Caco-2 (cell line): ENCODE data around the gene TMEM234. TPM values are rescaled to one million over a fixed set of nuclear protein-coding genes. Genes with fewer than 3 reads are reported as not detected.

Experiments
- BruUV-seq: library from RNA; stranded (reverse); fragments of 400-500 nt; replicated peaks from 2 replicates; lab custom pipeline; 2021; lab: Mats Ljungman, UMichigan
- CTCF ChIA-PET: fragments of 300-600 bp; sonication (Branson Sonifier 250); formaldehyde crosslinking; loops from one replicate; lab custom pipeline; 2022; ENCODE audit warnings: antibody characterized with exemption; lab: Charles Lee
- POLR2A ChIA-PET: fragments of 300-600 bp; sonication (Branson Sonifier 250); formaldehyde crosslinking; loops from one replicate; lab custom pipeline; 2022; ENCODE audit warnings: antibody characterized with exemption; lab: Charles Lee
- DNase-seq, 2 experiments: peaks; one replicate each; pipeline versions ENCODE4 v3.0.0 to v3.0.0-alpha.2; 2020 to 2022
- H3K27me3 ChIP-seq: replicated peaks from 2 replicates; pipeline ENCODE4 v1.6.0; 2011; ENCODE audit warnings: low read length; ENCODE audit not compliant: control insufficient read depth, insufficient read depth
- H3K36me3 ChIP-seq: 2 replicates; pipeline ENCODE4 v1.5.1; 2011; ENCODE audit warnings: low read length; ENCODE audit not compliant: control insufficient read depth, insufficient read depth
- H3K4me1 ChIP-seq: fragments of 250-450 bp; sonication (Bioruptor Pico); 2 replicates; pipeline ENCODE4 v1.5.1; 2020; ENCODE audit warnings: mild to moderate bottlenecking
- H3K4me3 ChIP-seq: 2 replicates; pipeline ENCODE4 v1.5.1; 2011; ENCODE audit warnings: low read depth, mild to moderate bottlenecking, control low read depth, low read length
- H3K9me3 ChIP-seq: fragments of 250-450 bp; sonication (Bioruptor Pico); 2 replicates; pipeline ENCODE4 v1.5.1; 2020; ENCODE audit warnings: mild to moderate bottlenecking, moderate library complexity
- H3K27ac Mint-ChIP-seq: one replicate; pipeline ENCODE4 v1.8.0; 2022; ENCODE audit warnings: mixed read lengths; ENCODE audit not compliant: unreplicated experiment
- H3K27me3 Mint-ChIP-seq: one replicate; pipeline ENCODE4 v1.8.0; 2022; ENCODE audit warnings: mixed read lengths; ENCODE audit not compliant: insufficient read depth, unreplicated experiment
- H3K36me3 Mint-ChIP-seq: one replicate; pipeline ENCODE4 v1.8.0; 2022; ENCODE audit warnings: mild to moderate bottlenecking, mixed read lengths; ENCODE audit not compliant: insufficient read depth, unreplicated experiment
- H3K4me1 Mint-ChIP-seq: one replicate; pipeline ENCODE4 v1.8.0; 2022; ENCODE audit warnings: low read depth, mixed read lengths; ENCODE audit not compliant: unreplicated experiment
- H3K4me3 Mint-ChIP-seq: one replicate; pipeline ENCODE4 v1.8.0; 2022; ENCODE audit warnings: mild to moderate bottlenecking, moderate library complexity, mixed read lengths; ENCODE audit not compliant: unreplicated experiment
- H3K9me3 Mint-ChIP-seq: one replicate; pipeline ENCODE4 v1.8.0; 2022; ENCODE audit warnings: mixed read lengths; ENCODE audit not compliant: unreplicated experiment
- CTCF ChIP-seq, 2 experiments: fragments of 200-600 bp in 1 of 2; IDR thresholded peaks; 1 replicate in 1 of 2; 2 replicates in 1 of 2; pipeline versions ENCODE4 v1.5.1 to v1.8.0; 2011 to 2022; ENCODE audit warnings: antibody characterized with exemption in 1 of 2, control low read depth in 1 of 2, inconsistent platforms in 1 of 2, low read depth in 1 of 2, low read length in 1 of 2, mild to moderate bottlenecking in 1 of 2, moderate library complexity in 1 of 2; ENCODE audit not compliant: insufficient read depth in 1 of 2, severe bottlenecking in 1 of 2, unreplicated experiment in 1 of 2
- intact Hi-C: fragments of 100-400 bp; cut with micrococcal nuclease; formaldehyde crosslinking; loops from one replicate; pipeline ENCODE4 v1.10.0; 2022; ENCODE audit not compliant: unreplicated experiment
- total RNA-seq: library from RNA; stranded (reverse); gene quantifications from 2 replicates; pipeline ENCODE4 v1.2.3, GENCODE V29; 2022

TMEM234 gene
- total RNA-seq, 1 experiment from 2014 or later, result 11.5 TPM

- Mint-ChIP-seq H3K4me1 (no peaks in the 10 kb centered on the region), H3K36me3 (peaks cover 47% of the 10 kb centered on the region), H3K9me3 (no peaks in the 10 kb centered on the region), H3K4me3 (no peak overlapping the region), H3K27me3 (no peaks in the 10 kb centered on the region), H3K27ac (no peak overlapping the region)
- no peaks in the 10 kb centered on the region for H3K27me3 ChIP-seq
- peaks cover 4% of the 10 kb centered on the region; the same call in 1 of the 2 replicates for H3K4me1 ChIP-seq
- DNase-seq, result no peak
- H3K4me3 ChIP-seq, result no peak overlapping the region
- no peaks in the 10 kb centered on the region for H3K9me3 ChIP-seq
- no TSS peak for BruUV-seq
- H3K36me3 ChIP-seq, result no peaks in the 10 kb centered on the region
- POLR2A ChIA-PET, result no interaction called here
- TF ChIP-seq CTCF (IDR thresholded peaks at IDR 0.05; ENCODE audit: insufficient read depth in 1 of 2, low read depth in 1 of 2, low read length in 1 of 2, severe bottlenecking in 1 of 2, unreplicated experiment in 1 of 2), result no peak
- CTCF ChIA-PET, result interaction anchor here (0.7 kb wide), 1 partner anchor 409 kb away, joined by 3 read pairs; no protein-coding TSS in a partner anchor
- intact Hi-C loops, result no loop called here
These were observed 24.3 kb downstream of the TMEM234 start for GRCh38 chr1:32197837-32198236.

DNA sequence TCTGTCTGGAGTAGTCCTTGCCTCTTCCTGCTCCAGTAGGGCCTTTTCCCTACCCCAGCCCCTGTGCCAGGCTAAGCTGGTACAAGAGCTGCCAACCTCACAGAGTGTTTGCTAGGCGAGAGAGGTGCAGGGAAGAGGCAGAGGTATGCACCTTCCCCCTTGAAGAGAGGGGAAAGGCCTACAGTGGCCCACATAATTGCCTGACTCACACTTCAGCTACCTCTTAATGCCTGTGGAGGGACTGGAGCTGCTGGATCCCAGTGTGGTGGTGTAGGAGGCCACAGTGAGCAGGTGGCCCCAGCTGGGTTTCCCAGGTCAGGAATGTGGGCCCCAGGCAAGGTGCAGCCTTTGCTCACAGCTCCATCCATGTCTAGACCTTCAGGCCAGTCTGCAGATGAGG is 25.1 kb downstream of the TMEM234 start:
- no peak for DNase-seq
- H3K27me3 ChIP-seq, result no peaks in the 10 kb centered on the region
- peaks cover 4% of the 10 kb centered on the region; the same call in 1 of the 2 replicates for H3K4me1 ChIP-seq
- POLR2A ChIA-PET, result no interaction called here
- Mint-ChIP-seq H3K36me3 (peaks cover 52% of the 10 kb centered on the region), H3K4me3 (no peak overlapping the region), H3K9me3 (no peaks in the 10 kb centered on the region), H3K4me1 (no peaks in the 10 kb centered on the region), H3K27me3 (no peaks in the 10 kb centered on the region), H3K27ac (no peak overlapping the region)
- CTCF ChIA-PET, result interaction anchor here (0.7 kb wide), 1 partner anchor 408 kb away, joined by 3 read pairs; no protein-coding TSS in a partner anchor
- no TSS peak for BruUV-seq
- no peaks in the 10 kb centered on the region for H3K9me3 ChIP-seq
- intact Hi-C loops, result no loop called here
- H3K4me3 ChIP-seq, result no peak overlapping the region
- H3K36me3 ChIP-seq, result no peaks in the 10 kb centered on the region
- no peak for TF ChIP-seq CTCF (IDR thresholded peaks at IDR 0.05; ENCODE audit: insufficient read depth in 1 of 2, low read depth in 1 of 2, low read length in 1 of 2, severe bottlenecking in 1 of 2, unreplicated experiment in 1 of 2)

GRCh38 chr1:32195972-32196823 is 26.0 kb downstream of the TMEM234 start:
- TSS peak; percentile 9 for BruUV-seq
- H3K36me3 Mint-ChIP-seq, result peaks cover 55% of the 10 kb centered on the region
- no peaks in the 10 kb centered on the region for H3K4me1 ChIP-seq
- no peak for TF ChIP-seq CTCF (IDR thresholded peaks at IDR 0.05; ENCODE audit: insufficient read depth in 1 of 2, low read depth in 1 of 2, low read length in 1 of 2, severe bottlenecking in 1 of 2, unreplicated experiment in 1 of 2)
- no peaks in the 10 kb centered on the region for H3K9me3 Mint-ChIP-seq
- CTCF ChIA-PET, result no interaction called here
- no peaks in the 10 kb centered on the region for H3K4me1 Mint-ChIP-seq
- H3K36me3 ChIP-seq, result 0 out of 2 replicates have a peak, but pooled peaks cover 1% of the 10 kb centered on the region
- no peak for DNase-seq
- intact Hi-C loops, result no loop called here
- no peaks in the 10 kb centered on the region for H3K27me3 Mint-ChIP-seq
- H3K4me3 Mint-ChIP-seq, result no peak overlapping the region
- no peak overlapping the region for H3K4me3 ChIP-seq
- POLR2A ChIA-PET, result interaction anchor here (1.1 kb wide), 1 partner anchor 579 kb away, joined by 3 read pairs; no protein-coding TSS in a partner anchor
- no peak overlapping the region for H3K27ac Mint-ChIP-seq
- H3K9me3 ChIP-seq, result no peaks in the 10 kb centered on the region
- H3K27me3 ChIP-seq, result no peaks in the 10 kb centered on the region
